Measurements from ENCODE around the gene PDP2.

The PDP2 gene

DNA sequence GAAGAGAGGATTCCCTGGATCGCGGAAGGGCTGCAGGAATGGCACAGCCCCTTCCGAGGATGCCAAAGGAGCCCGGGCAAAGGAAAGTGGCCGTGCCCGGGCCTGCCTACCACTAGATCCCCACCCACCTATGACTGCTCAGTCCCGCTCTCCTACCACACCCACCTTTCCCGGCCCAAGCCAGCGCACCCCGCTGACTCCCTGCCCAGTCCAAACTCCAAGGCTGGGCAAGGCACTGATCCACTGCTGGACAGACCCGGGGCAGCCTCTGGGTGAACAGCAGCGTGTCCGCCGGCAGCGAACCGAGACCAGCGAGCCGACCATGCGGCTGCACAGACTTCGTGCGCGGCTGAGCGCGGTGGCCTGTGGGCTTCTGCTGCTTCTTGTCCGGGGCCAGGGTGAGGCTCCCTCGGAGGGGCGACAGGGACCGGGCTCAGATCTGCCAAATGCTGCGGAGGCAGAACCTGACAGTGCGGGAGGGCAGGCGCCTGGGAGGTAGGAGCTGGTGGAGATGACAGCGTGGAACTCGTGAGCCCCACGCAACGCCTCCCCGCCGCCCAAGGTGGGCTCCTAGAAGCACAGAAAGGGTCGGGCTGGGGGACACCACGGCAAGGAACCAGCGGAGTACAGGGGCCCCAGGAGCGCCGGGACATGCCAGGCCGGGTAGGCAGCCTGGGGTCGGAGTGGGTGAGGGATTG lies 55.1 kb downstream of the PDP2 start, which contains the start of gene CES2:
Gene CES2, plus strand, starts transcription at position 203 of the 698 bp plus-strand sequence. Its CDS starts 120 bp downstream, at position 323.
- no peak for DNase-seq (ENCODE audit: low spot score)

DNA sequence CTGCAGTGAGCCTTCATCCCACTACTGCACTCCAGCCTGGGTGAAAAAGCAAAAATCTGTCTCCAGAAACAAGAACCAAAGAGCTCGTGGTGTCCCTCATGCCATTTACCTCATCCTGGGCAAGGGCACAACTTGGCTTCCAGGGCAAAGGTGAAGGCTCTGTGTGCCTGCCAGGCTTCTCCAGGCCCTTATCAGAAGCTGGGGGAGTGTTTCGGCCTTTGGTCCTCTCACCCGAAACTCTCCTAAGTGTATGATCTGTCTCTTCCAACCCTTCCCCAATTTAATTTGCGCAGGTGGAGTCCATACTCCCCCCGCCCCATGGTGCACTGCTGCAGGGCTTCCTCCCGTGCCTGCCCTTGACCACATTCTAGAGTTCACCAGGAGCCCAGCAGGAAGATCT lies 56.1 kb downstream of the PDP2 start:
- no peak for DNase-seq (ENCODE audit: low spot score)

DNA sequence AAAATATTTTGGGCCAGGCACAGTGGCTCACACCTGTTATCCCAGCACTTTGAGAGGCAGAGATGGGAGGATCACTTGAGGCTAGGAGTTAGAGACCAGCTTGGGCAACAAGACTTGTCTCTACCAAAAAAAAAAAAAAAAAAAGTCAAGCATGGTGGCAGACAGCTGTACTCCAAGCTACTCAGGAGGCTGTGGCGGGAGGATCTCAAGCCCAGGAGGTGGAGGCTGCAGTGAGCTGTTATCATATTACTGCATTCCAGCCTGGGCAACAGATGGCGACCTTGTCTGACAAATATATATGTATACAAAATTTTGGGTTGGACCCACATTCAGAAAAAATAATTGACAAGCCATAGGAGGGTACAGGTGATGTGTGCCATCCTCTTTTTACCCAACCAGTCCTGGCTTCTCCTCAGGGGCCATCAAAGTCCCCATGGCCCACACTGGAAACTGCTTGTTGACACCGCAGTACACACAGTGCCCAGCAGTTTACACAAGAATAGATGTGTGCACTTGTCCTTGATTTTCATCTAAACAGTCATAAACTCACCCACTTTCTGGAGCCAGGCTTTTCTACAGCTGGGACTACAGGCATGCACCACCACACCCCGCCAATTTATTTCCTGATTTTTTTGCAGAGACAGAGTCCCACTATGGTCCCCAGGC lies 56.7 kb downstream of the PDP2 start:
- DNase-seq (ENCODE audit: low spot score): no peak

DNA sequence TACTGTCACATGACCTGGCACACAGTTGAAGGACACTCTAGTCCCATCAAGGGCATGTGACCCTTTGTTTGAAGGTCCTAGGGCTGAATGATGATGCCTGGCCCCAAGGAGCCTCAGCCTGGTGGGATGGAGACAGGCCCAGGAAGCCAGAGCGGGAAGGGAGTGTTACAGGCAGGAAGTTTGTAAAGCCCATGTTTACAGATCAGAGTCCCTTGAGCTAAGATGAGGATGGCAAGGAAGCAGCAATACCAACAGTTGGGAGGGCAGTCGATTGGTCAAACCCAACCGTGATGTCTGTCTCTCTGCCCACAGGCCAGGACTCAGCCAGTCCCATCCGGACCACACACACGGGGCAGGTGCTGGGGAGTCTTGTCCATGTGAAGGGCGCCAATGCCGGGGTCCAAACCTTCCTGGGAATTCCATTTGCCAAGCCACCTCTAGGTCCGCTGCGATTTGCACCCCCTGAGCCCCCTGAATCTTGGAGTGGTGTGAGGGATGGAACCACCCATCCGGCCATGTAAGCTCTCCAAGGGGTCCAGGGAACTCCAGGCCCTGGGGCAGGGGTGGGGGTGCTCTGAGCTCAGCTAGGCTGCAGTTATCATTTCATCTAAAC lies 57.5 kb downstream of the PDP2 start:
- DNase-seq (ENCODE audit: low spot score): no peak

DNA sequence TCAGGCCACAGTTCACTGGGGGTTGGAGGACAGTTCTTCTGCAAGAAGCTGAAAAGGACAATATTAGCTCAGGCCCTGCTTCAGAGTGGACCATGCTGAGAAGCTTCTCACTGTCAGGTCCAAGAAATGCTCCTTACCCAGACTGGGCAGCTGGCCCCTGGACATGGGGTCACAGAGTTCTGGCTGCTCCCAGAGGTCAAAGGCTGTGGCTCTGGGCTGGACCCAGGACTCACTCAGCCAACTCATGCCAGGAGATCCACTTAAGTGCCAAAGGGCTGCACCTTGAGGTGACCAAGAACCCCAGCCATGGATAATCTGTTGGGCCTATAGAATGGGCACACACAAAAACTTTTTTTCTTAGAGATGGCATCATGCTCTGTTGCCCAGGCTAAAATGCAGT lies 59.1 kb downstream of the PDP2 start:
- DNase-seq (ENCODE audit: low spot score): no peak

DNA sequence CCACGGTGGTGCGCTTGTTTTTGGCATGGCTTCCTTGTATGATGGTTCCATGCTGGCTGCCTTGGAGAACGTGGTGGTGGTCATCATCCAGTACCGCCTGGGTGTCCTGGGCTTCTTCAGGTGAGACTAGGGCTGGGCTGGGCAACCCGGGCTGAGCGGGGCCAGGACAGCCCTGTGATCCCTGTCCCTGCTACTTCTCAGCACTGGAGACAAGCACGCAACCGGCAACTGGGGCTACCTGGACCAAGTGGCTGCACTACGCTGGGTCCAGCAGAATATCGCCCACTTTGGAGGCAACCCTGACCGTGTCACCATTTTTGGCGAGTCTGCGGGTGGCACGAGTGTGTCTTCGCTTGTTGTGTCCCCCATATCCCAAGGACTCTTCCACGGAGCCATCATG lies 59.9 kb downstream of the PDP2 start:
- DNase-seq (ENCODE audit: low spot score): no peak

Data from left forelimb (tissue), 1 donor.